Urinary bladder (tissue), 4 donors: ENCODE measurements around the gene HOXA6. TPM values are rescaled to one million over a fixed set of nuclear protein-coding genes. Genes with fewer than 3 reads are reported as not detected.
A peak's percentile ranks its signal among the peaks of the same experiment; 100 is the strongest.

ENCODE experiments used
- DNase-seq: peaks from one replicate; pipeline ENCODE4 v3.0.0-alpha.2; 2015; ENCODE audit errors: extremely low spot score
- H3K27ac ChIP-seq: one replicate; pipeline ENCODE4 v1.5.1; 2013; ENCODE audit warnings: low read depth, mild to moderate bottlenecking, moderate library complexity
- H3K36me3 ChIP-seq: one replicate; pipeline ENCODE4 v1.6.1; 2013; ENCODE audit warnings: mild to moderate bottlenecking, moderate library complexity; ENCODE audit not compliant: insufficient read depth
- H3K4me1 ChIP-seq: one replicate; pipeline ENCODE4 v1.6.1; 2013; ENCODE audit warnings: mild to moderate bottlenecking, moderate library complexity; ENCODE audit not compliant: insufficient read depth
- H3K4me3 ChIP-seq: one replicate; pipeline ENCODE4 v1.5.1; 2013; ENCODE audit warnings: low read depth, low read length
- WGBS: extraction: QIAGEN DNeasy Blood & Tissue Kit; methylation state at CpG from one replicate; pipeline ENCODE4 v1.1.7; 2013; 5-methylcytosine and 5-hydroxymethylcytosine counted together
- polyA plus RNA-seq: library from polyadenylated mRNA; stranded (reverse); fragments of 200-250 nt; gene quantifications from one replicate; pipeline ENCODE4 v1.2.3, GENCODE V29; 2013
- total RNA-seq: library from RNA; depleted of rRNA; stranded (reverse); fragments of >200 nt; gene quantifications from one replicate; pipeline ENCODE4 v1.2.3, GENCODE V29; 2014
- donor health status: healthy with polysubstance abuse.
- donor health status: healthy.

The HOXA6 gene
- total and polyA plus RNA-seq, 2 donors: 4.4 to 8.4 TPM

- peaks cover 1% of the 10 kb centered on the region for H3K4me1 ChIP-seq
- no peak for DNase-seq
- no peaks in the 10 kb centered on the region for H3K36me3 ChIP-seq
- peak overlapping the region; percentile 54 for H3K4me3 ChIP-seq
- 3% methylated on average over 49 of the region's 49 CpGs for WGBS
- H3K27ac ChIP-seq: peak overlapping the region; percentile 95
Measured at GRCh38 chr7:27188386-27189294, 41.1 kb upstream of the HOXA6 start.

- no peaks in the 10 kb centered on the region for H3K36me3 ChIP-seq
- H3K27ac ChIP-seq: peak overlapping the region; percentile 95
- 5% methylated on average over 46 of the region's 46 CpGs for WGBS
- H3K4me1 ChIP-seq: peaks cover 1% of the 10 kb centered on the region
- peak overlapping the region; percentile 54 for H3K4me3 ChIP-seq
- no peak for DNase-seq
Measured at GRCh38 chr7:27187475-27188385, 40.2 kb upstream of the HOXA6 start.

GRCh38 chr7:27186668-27187474, 39.3 kb upstream of the HOXA6 start:
- H3K27ac ChIP-seq: peak overlapping the region; percentile 97
- H3K4me3 ChIP-seq: peak overlapping the region; percentile 57
- WGBS: 19% methylated on average over 4 of the region's 4 CpGs
- DNase-seq: no peak
- H3K4me1 ChIP-seq: peaks cover 1% of the 10 kb centered on the region
- H3K36me3 ChIP-seq: no peaks in the 10 kb centered on the region

- Histone ChIP-seq H3K4me1 (peaks cover 1% of the 10 kb centered on the region), H3K4me3 (peak overlapping the region; percentile 57), H3K27ac (peak overlapping the region; percentile 97), H3K36me3 (no peaks in the 10 kb centered on the region)
- WGBS: 6% methylated on average over 24 of the region's 24 CpGs
- DNase-seq: no peak
Measured at GRCh38 chr7:27185854-27186667, 38.5 kb upstream of the HOXA6 start.

- DNase-seq: peak; percentile 87
- Histone ChIP-seq H3K4me3 (peak within 1 kb of the TSS; percentile 82), H3K4me1 (peaks cover 1% of the 10 kb centered on the region), H3K36me3 (no peaks in the 10 kb centered on the region), H3K27ac (peak within 1 kb of the TSS; percentile 97)
- WGBS: 2% methylated on average over 43 of the region's 43 CpGs
Measured at GRCh38 chr7:27185013-27185853, 37.7 kb upstream of the HOXA6 start, which contains the start of gene HOXA11. Gene HOXA11, minus strand, starts transcription at chr7:27185232. Its CDS starts 88 bp downstream, at chr7:27185144.

GRCh38 chr7:27184337-27185012, 36.9 kb upstream of the HOXA6 start:
- H3K4me1 ChIP-seq: no peaks in the 10 kb centered on the region
- peak overlapping the region; percentile 95 for H3K27ac ChIP-seq
- WGBS: under 1% methylated on average over 72 of the region's 72 CpGs
- DNase-seq: no peak
- peak overlapping the region; percentile 82 for H3K4me3 ChIP-seq
- H3K36me3 ChIP-seq: no peaks in the 10 kb centered on the region

- Histone ChIP-seq H3K27ac (peak overlapping the region; percentile 95), H3K4me1 (no peaks in the 10 kb centered on the region), H3K4me3 (peak overlapping the region; percentile 82), H3K36me3 (no peaks in the 10 kb centered on the region)
- DNase-seq: no peak
- whole genome bisulfite sequencing: under 1% methylated on average over 30 of the region's 30 CpGs
Measured at GRCh38 chr7:27183682-27184336, 36.2 kb upstream of the HOXA6 start.

GRCh38 chr7:27182861-27183681, 35.5 kb upstream of the HOXA6 start:
- WGBS: 10% methylated on average over 39 of the region's 39 CpGs
- no peak for DNase-seq
- no peaks in the 10 kb centered on the region for H3K36me3 ChIP-seq
- peak overlapping the region; percentile 63 for H3K27ac ChIP-seq
- peak overlapping the region; percentile 82 for H3K4me3 ChIP-seq
- H3K4me1 ChIP-seq: no peaks in the 10 kb centered on the region

GRCh38 chr7:27182285-27182841, 34.8 kb upstream of the HOXA6 start:
- no peaks in the 10 kb centered on the region for H3K36me3 ChIP-seq
- no peak for DNase-seq
- peak overlapping the region; percentile 82 for H3K4me3 ChIP-seq
- no peaks in the 10 kb centered on the region for H3K4me1 ChIP-seq
- WGBS: 52% methylated on average over 4 of the region's 4 CpGs
- H3K27ac ChIP-seq: no peak overlapping the region

GRCh38 chr7:27181795-27182275, 34.3 kb upstream of the HOXA6 start:
- H3K36me3 ChIP-seq: no peaks in the 10 kb centered on the region
- 57% methylated on average over 4 of the region's 4 CpGs for WGBS
- H3K27ac ChIP-seq: no peak overlapping the region
- H3K4me3 ChIP-seq: peak overlapping the region; percentile 11
- H3K4me1 ChIP-seq: no peaks in the 10 kb centered on the region
- no peak for DNase-seq
